T1000 (cell line): ENCODE measurements around the gene C15orf61.

Source experiments
- DNase-seq: peaks from one replicate; lab custom pipeline; 2025; ENCODE audit warnings: mixed read lengths; lab: John Stamatoyannopoulos, UW

C15orf61 gene

GRCh38 chr15:67549736-67550135, 28.8 kb downstream of the C15orf61 start:
- DNase-seq = no peak

- no peak for DNase-seq
These were observed 29.6 kb downstream of the C15orf61 start for GRCh38 chr15:67550522-67550921.

GRCh38 chr15:67551207-67551743, 30.3 kb downstream of the C15orf61 start:
- DNase-seq = no peak

- DNase-seq = no peak
These were observed 33.6 kb downstream of the C15orf61 start for GRCh38 chr15:67554580-67554979.

GRCh38 chr15:67556976-67557570, 36.1 kb downstream of the C15orf61 start:
- no peak for DNase-seq

- DNase-seq = no peak
These were observed 37.6 kb downstream of the C15orf61 start for GRCh38 chr15:67558502-67558901.

GRCh38 chr15:67559158-67559557, 38.2 kb downstream of the C15orf61 start:
- no peak for DNase-seq

GRCh38 chr15:67559576-67559975, 38.6 kb downstream of the C15orf61 start:
- no peak for DNase-seq

GRCh38 chr15:67560320-67560719, 39.4 kb downstream of the C15orf61 start:
- DNase-seq = no peak

- no peak for DNase-seq
These were observed 42.2 kb downstream of the C15orf61 start for GRCh38 chr15:67563092-67563491.

- DNase-seq = no peak
These were observed 43.4 kb downstream of the C15orf61 start for GRCh38 chr15:67564021-67564967.

GRCh38 chr15:67564968-67565345, 44.0 kb downstream of the C15orf61 start:
- no peak for DNase-seq

- DNase-seq = no peak
These were observed 48.7 kb downstream of the C15orf61 start for GRCh38 chr15:67569668-67570067.

GRCh38 chr15:67570875-67571647, 50.1 kb downstream of the C15orf61 start:
- DNase-seq = no peak

GRCh38 chr15:67571648-67572415, 50.9 kb downstream of the C15orf61 start:
- DNase-seq = no peak

GRCh38 chr15:67573194-67573593, 52.3 kb downstream of the C15orf61 start:
- DNase-seq = no peak

- no peak for DNase-seq
These were observed 54.1 kb downstream of the C15orf61 start for GRCh38 chr15:67575039-67575502.

- DNase-seq = no peak
These were observed 57.2 kb downstream of the C15orf61 start for GRCh38 chr15:67578020-67578600.

- DNase-seq = no peak
These were observed 58.2 kb downstream of the C15orf61 start for GRCh38 chr15:67579164-67579563.
